Thyroid gland (tissue), 4 donors: ENCODE results near the gene DNAH17.

Experiments
- POLR2A ChIP-seq, 2 donors: fragments of 450-650 bp; IDR thresholded peaks; one replicate each; pipeline ENCODE4 v1.6.1; 2017; ENCODE audit warnings: antibody characterized with exemption in 2 of 2, mild to moderate bottlenecking in 2 of 2, moderate library complexity in 1 of 2
- TF ChIP-seq, protein P1 (sequence below), 6 experiments: fragments of 200-600 bp in 3 of 6; fragments of 450-650 bp in 3 of 6; sonication (generic) in 3 of 6; IDR thresholded peaks; one replicate each; pipeline ENCODE4 v1.5.1; 2016 to 2019; ENCODE audit warnings: antibody characterized with exemption in 6 of 6, mild to moderate bottlenecking in 2 of 6, inconsistent platforms in 1 of 6, moderate library complexity in 1 of 6

DNA sequence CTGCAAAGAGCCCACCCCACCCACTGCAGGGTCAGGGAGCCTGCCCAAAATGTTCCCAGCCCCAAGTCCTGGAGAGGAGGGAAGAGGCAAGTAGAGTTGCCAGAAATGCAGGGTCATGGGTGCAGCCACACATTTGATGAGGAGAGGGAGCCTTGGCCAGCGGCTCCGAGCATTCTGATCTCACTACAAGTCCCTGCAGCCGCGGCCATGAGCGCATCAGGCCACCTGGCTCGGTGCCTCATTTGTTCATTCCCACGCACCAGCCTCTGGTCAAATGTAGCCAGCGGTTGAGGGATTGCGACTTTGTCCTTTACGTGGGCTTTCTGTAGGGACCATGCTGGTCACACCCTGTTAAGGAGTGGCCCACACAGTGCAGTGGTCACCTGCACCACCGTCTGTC is 150.1 kb downstream of the DNAH17 start:
- TF ChIP-seq, protein P1, sequence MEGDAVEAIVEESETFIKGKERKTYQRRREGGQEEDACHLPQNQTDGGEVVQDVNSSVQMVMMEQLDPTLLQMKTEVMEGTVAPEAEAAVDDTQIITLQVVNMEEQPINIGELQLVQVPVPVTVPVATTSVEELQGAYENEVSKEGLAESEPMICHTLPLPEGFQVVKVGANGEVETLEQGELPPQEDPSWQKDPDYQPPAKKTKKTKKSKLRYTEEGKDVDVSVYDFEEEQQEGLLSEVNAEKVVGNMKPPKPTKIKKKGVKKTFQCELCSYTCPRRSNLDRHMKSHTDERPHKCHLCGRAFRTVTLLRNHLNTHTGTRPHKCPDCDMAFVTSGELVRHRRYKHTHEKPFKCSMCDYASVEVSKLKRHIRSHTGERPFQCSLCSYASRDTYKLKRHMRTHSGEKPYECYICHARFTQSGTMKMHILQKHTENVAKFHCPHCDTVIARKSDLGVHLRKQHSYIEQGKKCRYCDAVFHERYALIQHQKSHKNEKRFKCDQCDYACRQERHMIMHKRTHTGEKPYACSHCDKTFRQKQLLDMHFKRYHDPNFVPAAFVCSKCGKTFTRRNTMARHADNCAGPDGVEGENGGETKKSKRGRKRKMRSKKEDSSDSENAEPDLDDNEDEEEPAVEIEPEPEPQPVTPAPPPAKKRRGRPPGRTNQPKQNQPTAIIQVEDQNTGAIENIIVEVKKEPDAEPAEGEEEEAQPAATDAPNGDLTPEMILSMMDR (IDR thresholded peaks at IDR 0.05) = no peak
- TF ChIP-seq POLR2A (IDR thresholded peaks at IDR 0.05) = no peak
